ENCODE results near the gene INPP4A. TPM values are rescaled to one million over a fixed set of nuclear protein-coding genes. Genes with fewer than 3 reads are reported as not detected.

The INPP4A gene
- total and polyA plus RNA-seq, 2 of the 13 experiments (the other 11 are each of a cell fraction or from before 2014, with no cell fraction given) = 10.1 to 10.9 TPM

DNA sequence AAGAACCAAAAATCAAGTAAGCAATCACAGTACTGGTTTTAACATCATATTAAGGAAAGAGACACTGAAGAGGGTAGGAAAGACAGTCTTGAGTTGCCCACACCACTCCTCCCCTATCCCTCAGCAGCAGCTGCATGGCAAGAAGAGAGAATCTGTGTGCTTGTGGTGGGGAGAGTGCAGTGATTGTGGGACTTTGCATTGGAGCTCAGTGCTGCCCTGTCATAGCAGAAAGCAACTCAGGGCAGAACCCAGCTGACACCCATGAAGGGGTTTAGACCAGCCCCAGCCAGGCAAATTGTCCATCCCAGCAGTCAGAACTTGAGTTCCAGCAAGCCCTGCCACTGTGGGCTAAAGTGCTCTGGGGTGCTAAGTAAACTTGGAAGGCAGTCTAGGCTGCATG, 40.8 kb upstream of the INPP4A start:
- BruUV-seq (replicated peaks) = no TSS peak
- Histone ChIP-seq H3K27me3 (ENCODE audit: control insufficient read depth in 1 of 2, insufficient read depth in 2 of 2, low read length in 2 of 2) (peaks cover 0 to 3% of the 10 kb centered on the region in 2 experiments; a peak in 2 of 5 replicates), H2AFZ (ENCODE audit: low read length) (no peak overlapping the region), H3K9me3 (ENCODE audit: low read length) (no peaks in the 10 kb centered on the region), H4K20me1 (ENCODE audit: insufficient read depth, low read length) (no peaks in the 10 kb centered on the region), H3K4me1 (ENCODE audit: insufficient read depth, low read length) (no peaks in the 10 kb centered on the region), H3K4me2 (ENCODE audit: low read depth, low read length) (no peak overlapping the region), H3K4me3 (replicated peaks in 1 of 3; ENCODE audit: insufficient read depth in 1 of 3, low read depth in 2 of 3, low read length in 3 of 3) (no peak overlapping the region), H3K27ac (ENCODE audit: extremely low read length, insufficient read depth, low read length) (no peak overlapping the region), H3K36me3 (replicated peaks in 1 of 2; ENCODE audit: control insufficient read depth in 1 of 2, insufficient read depth in 2 of 2, low read length in 2 of 2) (no peaks in the 10 kb centered on the region), H3K79me2 (ENCODE audit: insufficient read depth, low read length) (no peaks in the 10 kb centered on the region), H3K9ac (ENCODE audit: insufficient read depth, low read depth, low read length) (no peak overlapping the region)
- in situ Hi-C loops (cut with HindIII; ENCODE audit: extremely low pct_ligation_motif_present, low pct_unique_long_range_greater_than_20kb) = loop anchor here (25.0 kb wide), 1 partner anchor 433 kb away; no protein-coding TSS in a partner anchor
- DNase-seq (ENCODE audit: low spot score) = no peak
- no peak for ATAC-seq
- TF ChIP-seq ZNF674 (CRISPR knock-in tag; IDR thresholded peaks at IDR 0.05; ENCODE audit: low read depth) (no peak), ZNF772 (CRISPR knock-in tag; IDR thresholded peaks at IDR 0.05) (no peak), HMG20A (CRISPR knock-in tag; IDR thresholded peaks at IDR 0.05; ENCODE audit: borderline replicate concordance) (no peak), ELF3 (CRISPR knock-in tag; IDR thresholded peaks at IDR 0.05) (no peak), ZNF337 (CRISPR knock-in tag; IDR thresholded peaks at IDR 0.05; ENCODE audit: borderline replicate concordance, low read depth) (no peak), TCF12 (IDR thresholded peaks at IDR 0.05) (no peak), TCF12 (CRISPR knock-in tag; IDR thresholded peaks at IDR 0.05) (no peak), ZNF710 (CRISPR knock-in tag; IDR thresholded peaks at IDR 0.05; ENCODE audit: borderline replicate concordance) (no peak), SOX13 (IDR thresholded peaks at IDR 0.05) (no peak), SOX13 (CRISPR knock-in tag; conservative IDR thresholded peaks at IDR 0.05 in 1 of 2, IDR thresholded peaks at IDR 0.05 in 1 of 2) (no peak), RBAK (CRISPR knock-in tag; IDR thresholded peaks at IDR 0.05) (no peak)
- TF ChIP-seq, protein P1, sequence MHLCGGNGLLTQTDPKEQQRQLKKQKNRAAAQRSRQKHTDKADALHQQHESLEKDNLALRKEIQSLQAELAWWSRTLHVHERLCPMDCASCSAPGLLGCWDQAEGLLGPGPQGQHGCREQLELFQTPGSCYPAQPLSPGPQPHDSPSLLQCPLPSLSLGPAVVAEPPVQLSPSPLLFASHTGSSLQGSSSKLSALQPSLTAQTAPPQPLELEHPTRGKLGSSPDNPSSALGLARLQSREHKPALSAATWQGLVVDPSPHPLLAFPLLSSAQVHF (CRISPR knock-in tag; IDR thresholded peaks at IDR 0.05) = no peak
- TF ChIP-seq, protein P2, sequence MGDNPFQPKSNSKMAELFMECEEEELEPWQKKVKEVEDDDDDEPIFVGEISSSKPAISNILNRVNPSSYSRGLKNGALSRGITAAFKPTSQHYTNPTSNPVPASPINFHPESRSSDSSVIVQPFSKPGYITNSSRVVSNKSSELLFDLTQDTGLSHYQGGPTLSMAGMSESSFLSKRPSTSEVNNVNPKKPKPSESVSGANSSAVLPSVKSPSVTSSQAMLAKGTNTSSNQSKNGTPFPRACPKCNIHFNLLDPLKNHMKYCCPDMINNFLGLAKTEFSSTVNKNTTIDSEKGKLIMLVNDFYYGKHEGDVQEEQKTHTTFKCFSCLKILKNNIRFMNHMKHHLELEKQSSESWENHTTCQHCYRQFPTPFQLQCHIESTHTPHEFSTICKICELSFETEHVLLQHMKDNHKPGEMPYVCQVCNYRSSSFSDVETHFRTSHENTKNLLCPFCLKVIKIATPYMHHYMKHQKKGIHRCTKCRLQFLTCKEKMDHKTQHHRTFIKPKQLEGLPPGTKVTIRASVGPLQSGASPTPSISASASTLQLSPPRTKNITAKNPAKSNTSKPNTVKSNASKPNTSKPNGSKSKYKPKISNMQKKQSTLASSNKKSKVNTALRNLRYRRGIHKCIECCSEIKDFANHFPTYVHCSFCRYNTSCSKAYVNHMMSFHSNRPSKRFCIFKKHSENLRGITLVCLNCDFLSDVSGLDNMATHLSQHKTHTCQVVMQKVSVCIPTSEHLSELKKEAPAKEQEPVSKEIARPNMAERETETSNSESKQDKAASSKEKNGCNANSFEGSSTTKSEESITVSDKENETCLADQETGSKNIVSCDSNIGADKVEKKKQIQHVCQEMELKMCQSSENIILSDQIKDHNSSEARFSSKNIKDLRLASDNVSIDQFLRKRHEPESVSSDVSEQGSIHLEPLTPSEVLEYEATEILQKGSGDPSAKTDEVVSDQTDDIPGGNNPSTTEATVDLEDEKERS (CRISPR knock-in tag; IDR thresholded peaks at IDR 0.05) = no peak
- intact Hi-C loops (cut with micrococcal nuclease; ENCODE audit: unreplicated experiment) = no loop called here
- ChIA-PET CTCF (ENCODE audit: low intra/inter-chr PET ratio, low total read pairs) (no interaction called here), POLR2A (no interaction called here)
- no peak for FAIRE-seq
